ENCODE measurements around the gene ADAMTS17.

ADAMTS17 gene

DNA sequence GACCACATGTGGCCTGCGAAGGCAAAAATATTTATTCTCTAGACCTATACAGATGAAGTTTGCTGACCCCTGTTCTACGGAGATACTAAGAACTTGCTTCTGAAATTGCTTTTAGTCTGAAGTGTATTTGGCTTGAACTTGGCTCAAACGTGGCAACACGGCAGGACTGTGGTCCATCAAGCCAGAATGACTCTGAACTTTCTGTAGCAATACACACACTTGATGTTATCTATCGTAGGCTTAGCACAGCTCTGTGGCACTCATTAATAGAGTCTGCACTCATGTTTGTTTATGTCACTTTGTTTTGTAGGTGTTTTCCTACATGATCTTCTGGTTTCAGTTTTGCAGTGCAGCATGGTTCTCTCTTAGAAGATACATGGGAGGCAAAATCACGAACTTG lies 298.1 kb downstream of the ADAMTS17 start:
- no peak for DNase-seq

DNA sequence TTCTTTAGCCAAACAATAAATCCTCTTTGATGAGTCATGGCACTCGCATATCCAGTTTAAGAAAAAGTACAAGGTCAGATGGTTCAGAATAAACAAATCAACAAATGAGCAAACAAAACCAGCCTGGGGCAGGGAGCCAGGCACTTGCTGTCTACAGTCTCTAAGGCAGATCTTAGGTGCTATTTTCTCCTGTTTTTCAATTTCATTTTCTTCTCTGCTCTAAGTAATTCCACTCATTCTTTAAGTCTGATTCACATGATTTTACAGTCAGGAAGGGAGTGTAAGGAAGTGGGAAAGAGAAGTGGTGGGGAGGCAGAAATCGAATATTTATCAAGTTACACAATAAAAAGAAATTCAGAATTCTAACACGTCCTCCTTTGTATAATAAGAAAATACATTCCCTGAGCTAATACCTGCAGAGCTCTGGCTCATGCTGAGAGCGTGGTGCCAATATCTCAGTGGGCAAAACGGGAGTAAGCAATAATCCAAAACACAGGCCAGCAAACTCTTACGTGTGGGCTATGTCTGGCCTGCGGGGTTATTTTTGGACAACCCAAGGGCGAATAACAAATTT lies 298.6 kb downstream of the ADAMTS17 start:
- DNase-seq = no peak

DNA sequence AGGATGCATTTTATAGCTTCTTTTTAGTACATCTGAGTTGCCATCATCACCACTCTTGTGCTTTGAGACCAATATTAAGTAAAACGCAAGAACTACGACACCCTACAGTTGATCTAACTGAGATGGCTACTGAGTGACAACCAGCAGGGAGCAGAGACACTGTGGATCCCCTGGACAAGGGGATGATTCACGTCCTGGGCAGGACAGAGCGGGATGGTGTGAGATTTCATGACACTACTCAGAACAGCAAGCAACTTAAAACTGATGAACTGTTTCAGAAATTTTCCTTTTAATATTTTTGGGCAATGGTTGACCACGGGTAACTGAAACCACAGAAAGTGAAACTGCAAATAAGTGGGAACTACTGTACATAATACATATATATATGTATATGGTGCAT lies 299.2 kb downstream of the ADAMTS17 start:
- no peak for DNase-seq

DNA sequence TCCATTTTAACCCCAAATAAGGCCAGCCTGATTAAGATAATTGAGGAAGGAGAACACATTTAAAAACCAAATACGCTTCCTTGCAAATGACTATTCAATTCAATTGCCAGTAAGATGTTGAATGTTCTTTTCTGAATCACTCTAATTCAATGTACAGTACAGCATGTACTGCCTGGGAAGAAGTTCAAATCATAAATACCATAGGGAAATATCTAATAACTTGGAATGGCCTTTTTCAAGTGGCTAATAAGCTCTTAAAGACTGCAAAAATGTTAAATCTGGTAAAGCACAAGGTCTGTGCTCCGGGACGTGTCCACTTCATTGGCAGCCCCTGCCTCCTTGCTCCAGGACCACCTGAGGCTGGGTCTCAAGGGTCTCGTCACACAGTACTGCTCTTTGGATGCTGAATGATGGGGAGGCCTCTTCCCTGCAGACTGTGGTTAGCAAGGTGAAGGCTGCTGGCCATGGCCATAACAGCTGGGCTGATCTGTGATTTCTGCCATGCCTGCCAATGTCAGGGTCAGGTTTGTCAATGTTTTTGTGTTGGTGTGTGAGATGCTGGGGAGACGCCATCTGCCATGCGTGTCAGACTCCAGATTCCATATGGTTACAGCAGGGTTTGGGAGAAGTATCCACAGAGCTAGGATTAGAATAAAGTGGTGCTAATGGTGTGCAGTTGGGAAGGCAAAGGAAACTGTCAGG lies 300.5 kb downstream of the ADAMTS17 start:
- peak in 1 of 14 donors; percentile 6 for DNase-seq

DNA sequence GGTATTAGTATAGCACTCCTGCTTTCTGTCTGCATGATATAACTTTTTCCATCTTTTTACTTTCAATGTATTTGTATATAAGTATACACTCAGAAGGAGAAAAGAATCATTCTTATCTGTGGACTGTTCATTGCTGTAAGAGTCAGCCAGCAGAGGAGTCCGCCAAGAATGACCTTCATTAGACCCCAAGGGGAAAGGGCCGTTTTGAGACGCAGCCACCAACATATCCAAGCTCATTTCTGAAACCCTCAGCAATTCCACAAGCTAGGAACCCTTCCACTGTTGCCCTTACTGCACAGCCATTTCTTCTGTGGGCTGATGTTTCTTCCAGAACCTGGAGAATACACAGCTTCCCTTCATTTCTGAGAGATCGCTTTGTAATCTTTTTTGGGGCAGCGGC lies 301.8 kb downstream of the ADAMTS17 start:
- no peak for DNase-seq

DNA sequence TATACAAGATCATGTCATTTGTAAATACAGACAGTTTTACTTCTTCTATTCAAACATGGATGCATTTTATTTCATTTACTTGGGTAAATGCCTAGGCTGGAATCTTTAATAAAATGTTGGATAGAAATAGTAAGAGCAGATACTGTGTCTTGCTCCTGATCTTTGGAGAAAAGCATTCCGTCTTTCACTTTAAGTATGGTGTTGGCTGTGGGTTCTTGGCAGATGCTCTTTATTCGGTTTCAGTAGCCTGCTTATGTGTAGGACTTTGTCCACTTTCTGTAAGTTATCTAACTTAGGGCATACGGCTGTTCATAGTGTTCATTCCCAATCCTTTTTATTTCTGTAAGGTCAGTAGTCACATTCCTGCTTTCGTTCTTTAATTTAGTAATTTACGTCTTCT lies 303.0 kb downstream of the ADAMTS17 start:
- no peak for DNase-seq

DNA sequence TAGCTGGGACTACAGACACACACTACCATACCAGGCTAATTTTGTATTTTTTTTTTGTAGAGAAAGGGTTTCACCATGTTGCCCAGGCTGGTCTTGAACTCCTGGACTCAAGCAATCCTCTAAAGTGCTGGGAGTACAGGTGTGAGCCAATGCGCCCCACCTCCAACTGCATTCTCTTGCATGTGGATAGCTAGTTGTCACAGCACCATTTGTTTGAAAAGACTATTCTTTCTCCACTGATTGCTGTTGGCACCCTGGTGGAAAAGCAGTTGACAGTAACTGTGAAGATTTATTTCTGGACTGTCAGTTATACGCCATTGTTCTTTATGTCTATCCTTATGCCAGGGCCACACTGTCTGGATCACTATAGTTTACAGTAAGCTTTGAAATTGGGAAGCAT lies 303.9 kb downstream of the ADAMTS17 start:
- no peak for DNase-seq

DNA sequence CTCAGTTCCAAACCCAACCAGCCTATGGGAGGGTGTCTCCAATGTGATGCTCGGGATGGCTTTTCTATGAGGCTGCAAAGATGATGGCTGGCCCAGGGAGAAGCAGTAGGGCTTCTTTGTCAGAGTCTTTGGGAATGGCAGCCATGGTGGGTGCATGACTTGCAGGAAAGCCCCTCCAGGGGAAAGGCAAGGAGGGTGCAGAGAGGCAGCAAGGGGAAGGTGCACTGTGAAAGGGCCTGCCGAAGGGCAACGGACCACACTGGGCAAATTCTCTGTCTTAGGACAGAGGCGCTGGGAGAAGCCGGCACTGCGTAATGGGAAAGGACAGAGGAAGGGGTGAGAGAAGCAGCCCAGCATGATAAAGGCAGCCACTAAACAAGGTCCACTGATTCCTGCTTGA lies 305.8 kb downstream of the ADAMTS17 start:
- no peak for DNase-seq

DNA sequence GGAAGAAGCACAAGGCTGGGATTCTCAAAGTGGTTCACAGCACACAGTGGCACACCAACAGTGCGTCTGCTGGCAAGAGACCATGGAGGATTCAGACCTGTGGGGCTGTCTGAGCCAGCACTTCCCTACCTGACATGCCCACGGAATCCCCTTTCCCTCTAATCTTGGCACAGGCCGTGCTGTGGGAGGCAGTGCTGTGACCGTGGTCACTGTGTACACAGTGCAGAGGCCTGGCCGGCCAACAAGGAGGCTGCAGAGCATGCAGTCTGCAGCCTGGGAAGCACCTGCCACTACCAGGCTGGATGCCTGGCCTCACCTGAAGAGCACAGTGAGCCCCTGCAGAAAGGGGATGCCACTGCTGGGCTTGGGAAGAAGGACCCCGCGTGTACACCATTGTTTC lies 307.6 kb downstream of the ADAMTS17 start:
- DNase-seq = no peak

DNA sequence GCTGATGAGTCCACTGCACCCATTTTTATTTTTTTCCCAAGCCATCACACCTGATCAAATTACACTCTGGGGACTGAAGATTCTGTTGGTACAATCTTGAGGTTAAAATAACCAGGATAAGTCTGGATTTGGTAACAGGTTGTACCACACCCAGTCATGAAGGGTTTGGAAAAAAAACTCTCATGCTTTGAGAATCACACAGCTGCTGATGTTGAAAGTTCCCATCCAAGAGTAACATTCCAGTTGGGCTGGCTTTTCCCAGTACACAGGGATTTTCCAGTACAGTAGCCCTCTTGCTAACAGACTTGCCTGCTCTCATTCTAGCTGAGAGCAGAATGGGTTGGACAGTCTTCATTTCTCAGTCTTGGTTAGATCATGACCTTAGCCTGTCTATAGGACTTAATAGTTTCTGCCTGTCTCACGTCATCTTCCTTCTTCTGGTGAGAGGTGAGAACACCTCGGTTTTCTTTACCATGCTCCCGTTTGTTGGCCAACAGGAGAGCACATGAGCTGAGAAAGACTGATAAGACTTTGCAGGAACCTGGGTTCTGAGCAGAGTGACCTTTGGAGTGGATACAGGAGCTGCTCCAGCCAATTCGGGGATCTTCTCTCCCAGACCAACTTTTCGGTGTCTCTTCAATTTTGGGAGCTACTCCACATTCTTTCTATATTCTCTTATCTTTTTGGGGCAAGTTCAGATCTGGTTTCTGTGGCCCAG lies 308.5 kb downstream of the ADAMTS17 start:
- no peak for DNase-seq

DNA sequence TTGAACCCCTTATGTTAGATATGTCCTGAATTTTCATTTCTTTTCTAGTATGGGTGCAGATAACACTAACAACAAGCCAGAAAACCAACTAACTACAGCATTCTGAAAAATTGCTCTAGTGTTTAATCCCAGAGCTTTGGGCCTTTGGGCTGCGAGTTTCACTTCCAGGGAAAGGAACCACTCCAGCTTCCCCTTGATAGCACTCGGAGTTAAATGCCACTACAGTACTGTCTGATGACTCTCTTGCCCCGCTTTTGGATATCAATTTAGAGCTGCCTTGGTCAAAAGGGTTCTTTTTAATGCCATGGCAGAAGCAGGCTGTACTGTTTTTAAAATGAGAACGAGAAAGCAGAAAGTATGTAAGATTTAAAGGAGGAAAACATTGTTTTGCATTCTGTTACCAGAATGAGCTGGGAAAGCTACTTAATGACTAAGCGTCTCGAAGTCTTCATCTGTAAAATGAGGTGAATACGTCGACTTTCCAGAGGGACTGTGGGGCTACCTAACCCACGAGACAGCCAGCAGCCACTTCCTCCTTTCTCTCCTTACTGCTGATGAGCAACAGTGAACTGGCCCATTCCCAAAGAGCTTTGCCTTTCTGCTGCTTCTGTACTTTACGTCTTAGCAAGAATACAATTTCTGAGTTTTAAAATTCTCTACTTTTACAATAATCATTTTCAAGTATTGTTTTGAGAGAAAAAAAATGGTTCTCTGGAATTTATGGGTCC lies 309.3 kb downstream of the ADAMTS17 start:
- no peak for DNase-seq

DNA sequence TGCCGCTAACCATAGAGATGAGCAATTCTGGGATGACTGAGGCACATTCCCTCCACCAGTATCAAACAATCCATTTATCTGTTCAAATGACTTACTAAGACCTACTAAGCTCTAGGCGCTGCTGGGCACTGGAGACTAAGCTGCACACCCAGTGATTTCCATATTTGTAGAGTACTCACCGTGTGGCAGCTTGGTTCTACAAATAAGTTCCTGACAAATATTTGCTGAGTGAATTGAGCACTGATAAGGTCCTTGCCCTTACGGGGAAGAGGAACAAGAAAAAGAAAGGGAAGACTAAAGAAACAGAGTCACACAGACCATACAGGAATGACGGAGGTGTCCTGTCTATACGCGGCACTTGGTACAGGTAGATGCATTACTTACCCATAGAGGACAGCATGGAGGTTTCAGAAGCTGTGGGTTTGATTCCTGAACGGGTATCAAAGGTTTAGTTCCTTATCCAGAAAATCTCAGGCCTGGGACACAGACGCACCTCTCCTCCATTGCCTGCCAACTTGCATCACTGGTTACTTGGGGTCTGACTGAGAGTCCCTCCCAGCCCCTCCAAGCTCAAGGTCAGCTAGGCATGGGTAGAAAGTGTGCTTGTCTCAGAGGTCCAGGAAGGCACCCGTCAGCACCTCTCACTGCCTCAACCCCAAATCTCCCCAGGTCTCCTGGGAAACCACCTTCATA lies 310.0 kb downstream of the ADAMTS17 start:
- no peak for DNase-seq

DNA sequence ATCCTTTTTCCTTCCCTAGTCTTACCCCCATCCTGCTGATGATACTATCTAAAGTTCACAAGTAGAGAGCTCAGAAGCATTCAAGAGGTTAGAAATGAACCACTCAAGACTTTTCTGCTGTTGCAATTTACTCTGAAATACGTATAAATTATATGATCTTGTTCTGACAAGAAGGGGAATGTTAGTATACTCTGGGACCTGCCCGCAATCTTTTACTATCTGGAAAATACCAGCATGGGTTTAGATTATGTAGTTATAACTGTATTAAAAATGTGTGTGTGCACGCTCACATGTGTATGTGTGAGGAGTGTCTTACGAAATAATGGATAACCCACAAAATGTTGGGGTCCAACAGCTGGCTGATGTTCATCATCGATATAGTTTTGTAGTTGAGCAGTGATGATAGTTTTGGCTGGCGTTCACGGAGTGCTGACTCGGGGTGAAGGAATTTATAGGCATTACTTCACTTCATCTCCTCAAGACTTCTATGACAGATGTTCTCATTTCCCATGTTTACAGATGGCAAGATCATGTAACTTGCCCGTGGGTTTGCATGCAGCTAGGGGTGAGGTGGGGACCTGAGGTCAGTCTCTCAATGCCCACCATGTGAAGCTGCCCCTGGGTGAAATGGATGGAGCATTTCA lies 311.1 kb downstream of the ADAMTS17 start:
- no peak for DNase-seq

DNA sequence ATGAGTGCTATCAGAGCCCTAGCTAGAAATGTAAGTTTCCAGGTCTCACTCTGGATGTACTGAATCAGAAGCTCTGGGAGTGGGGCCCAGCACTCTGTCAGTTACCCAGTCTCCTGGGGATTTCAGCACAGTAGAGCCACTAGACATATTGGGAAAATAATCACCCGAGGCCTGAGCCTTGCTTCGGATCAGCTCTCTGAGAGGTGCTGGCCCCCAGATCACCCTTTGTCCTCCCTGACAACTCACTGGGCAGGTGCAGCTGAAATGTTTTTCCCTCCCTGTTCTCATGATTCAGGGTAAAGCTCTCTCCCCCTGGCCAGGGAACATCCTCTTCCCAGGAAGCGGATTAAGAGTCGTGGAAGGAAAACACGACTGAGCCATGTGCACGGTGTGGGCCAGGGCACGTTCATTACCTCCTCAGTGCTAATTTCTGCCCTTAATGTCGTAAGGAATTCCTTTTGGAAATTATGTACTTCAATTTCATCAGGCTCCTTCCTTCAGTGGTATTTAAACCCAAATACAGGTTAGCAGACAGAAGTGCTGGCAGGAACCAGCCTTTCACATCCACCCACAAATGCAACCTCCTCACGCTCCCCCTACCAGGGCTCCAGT lies 311.8 kb downstream of the ADAMTS17 start:
- DNase-seq = no peak

DNA sequence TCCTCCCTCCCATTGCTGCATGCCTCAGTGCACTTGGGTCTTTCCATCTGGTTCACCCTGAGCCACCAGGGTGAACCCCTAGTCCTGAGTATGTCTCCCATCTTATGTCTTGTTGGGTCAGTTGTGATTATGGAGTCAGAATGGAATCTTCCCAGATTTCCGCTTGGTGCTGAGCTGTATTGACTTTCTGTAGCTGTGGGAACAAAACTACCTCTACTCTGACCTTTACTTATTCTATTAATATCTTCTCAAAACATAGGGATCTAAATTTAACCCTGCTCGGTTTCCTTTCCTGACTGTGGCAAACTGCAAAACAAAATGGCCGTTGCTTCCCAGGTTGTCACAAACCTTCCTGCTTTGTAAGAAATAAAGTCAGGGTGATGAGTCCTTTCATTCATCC lies 312.7 kb downstream of the ADAMTS17 start:
- no peak for DNase-seq

DNA sequence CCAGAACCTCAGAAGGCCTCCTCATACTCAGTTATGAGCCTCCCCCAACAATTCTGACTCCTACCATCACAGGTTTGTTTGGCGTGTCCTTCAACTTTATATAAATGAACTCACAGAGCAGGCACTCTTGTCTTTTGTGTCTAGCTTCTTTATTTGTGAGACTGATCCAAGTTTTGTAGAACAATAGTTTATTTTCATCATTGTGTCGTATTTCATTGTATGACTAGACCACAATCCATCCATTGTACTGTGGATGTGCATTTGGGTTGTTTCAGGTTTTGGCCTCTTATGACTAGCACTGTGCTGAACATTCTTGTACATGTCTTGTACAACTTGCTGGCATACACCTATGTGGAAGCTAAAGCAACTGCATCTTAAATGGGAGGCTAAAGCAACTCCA lies 315.7 kb downstream of the ADAMTS17 start:
- DNase-seq = no peak

DNA sequence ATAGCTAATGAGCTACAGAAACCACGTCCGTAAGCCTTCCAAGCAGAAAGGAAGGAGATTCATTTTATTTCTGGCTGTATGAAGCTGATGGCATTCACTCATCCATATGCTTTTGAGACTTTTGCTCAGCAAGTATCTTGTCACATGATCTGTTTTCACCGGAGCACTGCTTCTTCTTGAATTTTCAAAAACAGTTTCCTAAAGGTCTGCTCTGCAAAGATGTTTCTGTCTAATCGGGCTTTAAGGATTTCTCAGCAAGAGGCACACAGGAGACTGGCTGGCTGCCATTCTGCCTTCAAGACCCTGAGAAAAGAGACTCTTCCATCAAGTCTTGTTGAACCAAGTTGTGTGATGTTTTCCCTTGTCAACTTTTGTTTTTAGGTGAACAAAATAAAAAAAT lies 319.0 kb downstream of the ADAMTS17 start:
- no peak for DNase-seq

DNA sequence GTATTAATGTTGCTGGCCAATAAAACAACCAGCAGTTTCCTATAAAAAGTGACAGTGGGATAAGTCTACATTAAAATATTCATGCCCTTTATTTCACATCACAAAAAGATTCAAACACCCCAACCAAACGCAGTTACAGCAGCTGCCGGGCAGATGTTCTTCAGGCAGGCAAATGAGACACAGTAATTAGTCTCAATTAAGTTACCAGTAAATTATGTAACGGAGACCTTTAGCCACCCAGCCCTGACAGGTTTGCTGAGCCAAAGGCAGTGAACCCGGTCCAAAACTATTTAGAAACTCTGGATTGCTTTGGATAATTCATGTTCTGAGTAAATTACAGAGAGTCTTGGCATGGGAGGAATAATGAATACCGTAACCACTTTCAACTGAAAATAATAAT lies 319.4 kb downstream of the ADAMTS17 start:
- no peak for DNase-seq

DNA sequence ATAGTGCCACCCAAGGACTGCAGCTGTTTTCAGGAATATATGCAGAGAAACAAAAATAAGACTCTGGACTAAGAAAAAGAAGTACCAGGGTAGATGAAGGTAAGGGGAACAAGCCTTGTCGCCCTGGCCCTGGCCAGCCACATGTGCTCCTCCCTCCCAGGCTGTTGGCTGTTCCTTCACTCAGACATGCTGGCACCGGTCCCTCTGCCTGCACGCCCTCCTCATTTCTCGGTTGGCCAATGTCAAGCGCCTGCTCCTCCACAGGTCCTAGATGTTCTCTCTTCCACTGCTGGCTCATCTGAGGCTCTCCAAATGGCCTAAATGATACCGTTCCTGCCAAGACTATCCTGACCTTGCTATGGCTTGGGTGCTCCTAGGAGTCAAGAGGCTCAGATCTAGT lies 320.1 kb downstream of the ADAMTS17 start:
- no peak for DNase-seq

DNA sequence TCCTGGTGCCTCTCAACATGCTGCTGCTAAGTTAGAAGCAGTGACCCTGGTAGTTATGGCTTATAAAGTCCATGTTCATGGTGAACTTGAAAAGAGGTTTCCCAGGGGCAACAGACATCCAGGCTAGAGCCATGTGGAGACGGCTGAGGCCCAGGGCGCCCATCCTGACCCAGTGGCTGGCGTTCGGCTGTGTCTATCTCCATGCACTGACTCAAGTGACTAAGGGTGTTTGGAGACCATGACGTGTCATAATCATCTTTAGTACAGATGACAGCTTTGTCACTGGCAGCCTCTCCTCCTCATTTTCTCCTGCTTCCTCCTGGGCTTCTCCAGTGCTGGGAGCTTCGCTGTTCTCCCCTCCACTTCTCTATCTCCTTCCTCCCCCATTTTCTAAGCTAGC lies 321.2 kb downstream of the ADAMTS17 start:
- no peak for DNase-seq

DNA sequence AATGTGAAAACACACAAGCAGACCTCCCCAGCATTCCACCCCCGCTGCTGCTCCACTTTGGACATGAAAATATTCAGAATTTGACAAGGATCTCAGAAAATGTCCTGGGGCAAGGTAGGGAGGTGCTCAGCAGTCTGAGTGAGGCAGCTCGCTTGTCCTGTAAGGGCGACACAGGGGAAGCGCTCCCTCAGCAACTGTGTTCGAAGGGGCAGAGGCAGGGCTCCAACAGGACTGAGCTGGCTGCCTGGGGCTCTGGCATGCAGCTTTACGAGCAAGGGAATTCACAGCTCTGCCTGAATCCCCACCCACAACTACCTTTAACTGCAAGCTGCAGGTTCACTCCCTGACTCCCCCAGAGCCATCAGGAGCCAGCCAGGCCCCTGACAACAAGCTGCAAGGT lies 321.6 kb downstream of the ADAMTS17 start:
- DNase-seq = no peak

DNA sequence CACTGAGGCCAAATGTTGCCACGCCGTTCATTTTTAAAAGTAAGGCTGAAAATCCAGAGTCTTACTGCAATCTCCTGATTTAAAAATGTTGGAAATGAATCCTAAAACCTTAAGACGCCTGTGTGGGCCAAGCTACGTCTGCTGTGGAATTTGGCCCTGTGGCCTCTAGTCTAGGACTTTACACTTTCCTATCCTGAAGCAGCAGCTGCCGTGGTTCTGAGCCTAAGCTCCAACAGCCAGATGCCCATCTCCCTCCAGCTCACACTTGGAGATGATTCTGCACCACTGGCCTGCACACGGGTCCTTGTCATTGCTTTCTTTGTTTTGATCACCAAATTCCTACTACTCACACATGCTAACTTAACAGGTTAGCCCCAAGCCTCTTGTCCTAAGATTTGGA lies 322.2 kb downstream of the ADAMTS17 start:
- DNase-seq = no peak
